GM12878 (cell line): ENCODE data around the gene C14orf119. TPM values are rescaled to one million over a fixed set of nuclear protein-coding genes. Genes with fewer than 3 reads are reported as not detected.

ENCODE experiments used
- ATAC-seq: fragments of 200-7000 bp; cut with Tn5 transposase; 3 replicates; pipeline ENCODE4 v1.9.1; 2020; ENCODE audit warnings: mild to moderate bottlenecking, moderate library complexity
- BruUV-seq: library from RNA; stranded (reverse); fragments of 400-500 nt; replicated peaks from 2 replicates; lab custom pipeline; 2021; lab: Mats Ljungman, UMichigan
- CTCF ChIA-PET: fragments of 300-600 bp; sonication (Branson Sonifier 250); formaldehyde crosslinking; extraction: SDS; loops from one replicate; lab custom pipeline; 2021; ENCODE audit warnings: inconsistent platforms; lab: Yijun Ruan, JAX
- POLR2A ChIA-PET: fragments of 350-600 bp; formaldehyde crosslinking; extraction: SDS; loops from one replicate; lab custom pipeline; 2021; ENCODE audit warnings: inconsistent platforms; lab: Charles Lee
- RAD21 ChIA-PET: fragments of 300-600 bp; sonication (Branson Sonifier 250); formaldehyde crosslinking; loops from one replicate; lab custom pipeline; 2023; ENCODE audit warnings: antibody characterized with exemption; ENCODE audit not compliant: unreplicated experiment; lab: Charles Lee
- SMC1A ChIA-PET: fragments of 300-600 bp; sonication (Branson Sonifier 250); formaldehyde crosslinking; loops from one replicate; lab custom pipeline; 2023; ENCODE audit not compliant: unreplicated experiment, uncharacterized antibody; lab: Charles Lee
- DNase-seq: peaks from one replicate; pipeline ENCODE4 v3.0.0-alpha.2; 2011; ENCODE audit warnings: low read depth, low spot score
- FAIRE-seq: peaks from 3 replicates; lab custom pipeline; 2011; peaks lifted over from hg19 to GRCh38; lab: Jason Lieb, UNC
- H2AFZ ChIP-seq: 2 replicates; pipeline ENCODE4 v1.6.0; 2011; ENCODE audit warnings: low read depth, low read length, control low read depth; ENCODE audit not compliant: control insufficient read depth
- H3K27ac ChIP-seq: 2 replicates; pipeline ENCODE4 v1.5.1; 2011; ENCODE audit warnings: control low read depth; ENCODE audit not compliant: control insufficient read depth, insufficient read depth
- H3K27me3 ChIP-seq, 2 experiments: replicated peaks in 1 of 2; 2 replicates each; pipeline versions ENCODE4 v1.6.0 to v1.6.1; 2011; ENCODE audit warnings: low read length in 1 of 2; ENCODE audit not compliant: control insufficient read depth in 2 of 2, insufficient read depth in 2 of 2
- H3K36me3 ChIP-seq, 2 experiments: 2 replicates each; pipeline ENCODE4 v1.5.1; 2011; ENCODE audit warnings: low read length in 1 of 2; ENCODE audit not compliant: control insufficient read depth in 2 of 2, insufficient read depth in 2 of 2
- H3K4me1 ChIP-seq: 2 replicates; pipeline ENCODE4 v1.6.1; 2011; ENCODE audit warnings: mild to moderate bottlenecking, low read length, moderate library complexity, mixed read lengths; ENCODE audit not compliant: control insufficient read depth, insufficient read depth
- H3K4me2 ChIP-seq: 2 replicates; pipeline ENCODE4 v1.6.0; 2011; ENCODE audit warnings: control low read depth; ENCODE audit not compliant: control insufficient read depth, insufficient read depth
- H3K4me3 ChIP-seq: fragments of 200-600 bp; sonication (generic); 2 replicates; pipeline ENCODE4 v1.5.1; 2016
- H3K79me2 ChIP-seq: 2 replicates; pipeline ENCODE4 v1.6.0; 2011; ENCODE audit warnings: low read length; ENCODE audit not compliant: control insufficient read depth, insufficient read depth
- H3K9ac ChIP-seq: 2 replicates; pipeline ENCODE4 v1.8.0; 2011; ENCODE audit warnings: low read length, control low read depth, mixed read lengths; ENCODE audit not compliant: control insufficient read depth, insufficient read depth
- H3K9me3 ChIP-seq: replicated peaks from 3 replicates; pipeline ENCODE4 v1.5.1; 2011; ENCODE audit warnings: mild to moderate bottlenecking, low read length; ENCODE audit not compliant: control insufficient read depth, insufficient read depth
- H4K20me1 ChIP-seq: 2 replicates; pipeline ENCODE4 v1.6.0; 2011; ENCODE audit not compliant: control insufficient read depth, insufficient read depth
- BACH1 ChIP-seq: fragments of 450-650 bp; IDR thresholded peaks from 2 replicates; pipeline ENCODE4 v1.6.1; 2017; ENCODE audit warnings: mild to moderate bottlenecking, borderline replicate concordance
- BCL3 ChIP-seq: IDR thresholded peaks from 2 replicates; pipeline ENCODE4 v1.6.1; 2011; ENCODE audit warnings: borderline replicate concordance, low read depth, mild to moderate bottlenecking, moderate library complexity, low read length; ENCODE audit not compliant: insufficient read depth, poor library complexity, severe bottlenecking
- CHD4 ChIP-seq: fragments of 200-600 bp; sonication (generic); IDR thresholded peaks from 2 replicates; pipeline ENCODE4 v1.6.1; 2016; ENCODE audit warnings: mild to moderate bottlenecking
- EGR1 ChIP-seq, 2 experiments: IDR thresholded peaks; 1 replicate in 1 of 2; 2 replicates in 1 of 2; pipeline ENCODE4 v1.6.1; 2011 to 2012; ENCODE audit warnings: low read depth in 2 of 2, low read length in 2 of 2, borderline replicate concordance in 1 of 2, mild to moderate bottlenecking in 1 of 2, moderate library complexity in 1 of 2
- ELK1 ChIP-seq: IDR thresholded peaks from 2 replicates; pipeline ENCODE4 v1.6.1; 2012; ENCODE audit warnings: low read depth, low read length, improper control_type of control experiment
- EP300 ChIP-seq, 2 experiments: fragments of 150-350 bp in 1 of 2; IDR thresholded peaks; 2 replicates each; pipeline ENCODE4 v1.6.1; 2011 to 2012; ENCODE audit warnings: low read depth in 2 of 2, low read length in 2 of 2, borderline replicate concordance in 1 of 2, improper control_type of control experiment in 1 of 2, inconsistent platforms in 1 of 2; ENCODE audit not compliant: control insufficient read depth in 1 of 2
- GATAD2B ChIP-seq: fragments of 450-650 bp; conservative IDR thresholded peaks from 2 replicates; pipeline ENCODE4 v1.6.1; 2017; ENCODE audit warnings: low read depth, mild to moderate bottlenecking, moderate library complexity
- HDGF ChIP-seq: fragments of 450-650 bp; IDR thresholded peaks from 2 replicates; pipeline ENCODE4 v1.6.1; 2016; ENCODE audit warnings: antibody characterized with exemption
- IKZF1 ChIP-seq: fragments of 450-650 bp; conservative IDR thresholded peaks from 2 replicates; pipeline ENCODE4 v1.6.1; 2017; ENCODE audit warnings: antibody characterized with exemption, mild to moderate bottlenecking
- JUND ChIP-seq: IDR thresholded peaks from 2 replicates; pipeline ENCODE4 v1.6.1; 2012; ENCODE audit warnings: low read depth, mild to moderate bottlenecking, low read length, improper control_type of control experiment, moderate library complexity
- MEF2A ChIP-seq: IDR thresholded peaks from 2 replicates; pipeline ENCODE4 v1.6.1; 2011; ENCODE audit warnings: low read depth, mild to moderate bottlenecking, low read length, moderate library complexity; ENCODE audit not compliant: insufficient read depth
- NR2C1 ChIP-seq: fragments of 450-650 bp; IDR thresholded peaks from 2 replicates; pipeline ENCODE4 v1.6.1; 2017; ENCODE audit warnings: antibody characterized with exemption, mild to moderate bottlenecking, moderate library complexity
- POLR2AphosphoS5 ChIP-seq: IDR thresholded peaks from 2 replicates; pipeline ENCODE4 v1.6.1; 2011; ENCODE audit warnings: mild to moderate bottlenecking, low read length, inconsistent platforms
- RFX5 ChIP-seq: IDR thresholded peaks from 2 replicates; pipeline ENCODE4 v1.6.1; 2011; ENCODE audit warnings: low read depth, low read length, improper control_type of control experiment
- SMAD5 ChIP-seq: IDR thresholded peaks from 2 replicates; pipeline ENCODE4 v1.6.1; 2016; ENCODE audit warnings: antibody characterized with exemption, low read depth
- SMARCA5 ChIP-seq: fragments of 450-650 bp; IDR thresholded peaks from 2 replicates; pipeline ENCODE4 v1.6.1; 2017; ENCODE audit warnings: mild to moderate bottlenecking
- TBL1XR1 ChIP-seq: IDR thresholded peaks from 2 replicates; pipeline ENCODE4 v1.6.1; 2012; ENCODE audit warnings: low read depth, low read length, improper control_type of control experiment
- ZBED1 ChIP-seq: IDR thresholded peaks from 2 replicates; pipeline ENCODE4 v1.6.1; 2016; ENCODE audit warnings: borderline replicate concordance
- WGBS: methylation state at CpG from one replicate; pipeline ENCODE4 v1.1.6; 2016; ENCODE audit warnings: low lambda C conversion rate; ENCODE audit not compliant: insufficient replicate concordance, insufficient coverage; ENCODE audit errors: missing lambda C conversion rate; 5-methylcytosine and 5-hydroxymethylcytosine counted together
- in situ Hi-C: fragments of 300-500 bp; cut with MboI; formaldehyde crosslinking; loops from 9 replicates; pipeline ENCODE4 v1.14.3; 2018; ENCODE audit warnings: mixed read lengths
- intact Hi-C: fragments of 100-400 bp; cut with micrococcal nuclease; formaldehyde crosslinking; loops from one replicate; pipeline ENCODE4 v1.14.2; 2022; ENCODE audit not compliant: unreplicated experiment
- polyA plus RNA-seq, 11 experiments: library from polyadenylated mRNA; depleted of rRNA in 4 of 11; unstranded in 6 of 11; stranded (reverse) in 5 of 11; fragments of >200 nt; fragmentation: Nextera tagmentation in 4 of 11; fragmentation: Illumina TruSeq in 1 of 11; extraction: Ambion mirVana in 4 of 11; extraction: Trizol in 1 of 11; gene quantifications; 1 replicate in 1 of 11; 2 replicates in 10 of 11; pipeline versions ENCODE4 v1.2.1 to v1.2.3, GENCODE V29; 2011 to 2016; ENCODE audit warnings: inconsistent platforms in 2 of 11, missing spikeins in 2 of 11, low read depth in 1 of 11
- total RNA-seq, 4 experiments: library from RNA; depleted of rRNA in 3 of 4; stranded (reverse); fragments of >200 nt in 3 of 4; fragmentation: Illumina TruSeq in 1 of 4; extraction: Trizol in 1 of 4; gene quantifications; 2 replicates each; pipeline versions ENCODE4 v1.2.1 to v1.2.3, GENCODE V29; 2013 to 2021
- TF ChIP-seq, protein P1 (sequence below): IDR thresholded peaks from 2 replicates; pipeline ENCODE4 v1.6.1; 2012; ENCODE audit warnings: low read depth, low read length, improper control_type of control experiment

C14orf119 gene
- total and polyA plus RNA-seq, 10 of the 15 experiments (the other 5 are each of a cell fraction or from before 2014, with no cell fraction given) = 32.3 to 228 (median 57.6) TPM

GRCh38 chr14:23068789-23069412 lies 26.4 kb upstream of the C14orf119 start (continued):
- TF ChIP-seq RFX5 = no peak
- peak; percentile 93 for TF ChIP-seq SMARCA5
- TF ChIP-seq SMAD5 = 0 out of 2 replicates have a peak, but pooled peaks have one; percentile 34
- no peak for TF ChIP-seq ELK1
- no peak for TF ChIP-seq BACH1
- no peak for TF ChIP-seq CHD4
- TF ChIP-seq NR2C1 = no peak
- 0 out of 2 replicates have a peak, but pooled peaks have one; percentile 61 for TF ChIP-seq HDGF
- 0 out of 2 replicates have a peak, but pooled peaks have one; percentile 35 for TF ChIP-seq GATAD2B

GRCh38 chr14:23069413-23069806 lies 25.9 kb upstream of the C14orf119 start:
- Histone ChIP-seq H3K27me3 (no peaks in the 10 kb centered on the region), H3K9ac (no peak overlapping the region), H3K4me3 (no peak overlapping the region), H2AFZ (no peak overlapping the region), H3K4me1 (peaks cover 11% of the 10 kb centered on the region; the same call in 1 of the 2 replicates), H3K4me2 (no peak overlapping the region), H3K79me2 (peaks cover 36% of the 10 kb centered on the region), H3K9me3 (no peaks in the 10 kb centered on the region), H4K20me1 (peaks cover 9% of the 10 kb centered on the region; the same call in 1 of the 2 replicates), H3K36me3 (peaks cover 14 to 27% of the 10 kb centered on the region in 2 experiments), H3K27ac (no peak overlapping the region)
- peak; percentile 2; the same call in 2 of the 3 replicates for ATAC-seq
- intact Hi-C loops = loop anchor here (2.0 kb wide), 1 partner anchor 117 kb away; no protein-coding TSS in a partner anchor
- ChIA-PET CTCF (interaction anchor here (0.6 to 4.2 kb wide), 63 partner anchors 10 to 509 kb away, joined by 3 to 80 read pairs (median 7); partner anchors contain the start of genes ACIN1, AJUBA, C14orf119 and CDH24), RAD21 (interaction anchor here (1.0 to 1.9 kb wide), 18 partner anchors 11 to 470 kb away, joined by 3 to 27 read pairs (median 5); partner anchors contain the start of genes ACIN1, C14orf119 and HAUS4), SMC1A (interaction anchor here (0.6 to 2.3 kb wide), 26 partner anchors 8 to 1629 kb away, joined by 3 to 23 read pairs (median 6); partner anchors contain the start of genes ACIN1, C14orf119, CDH24 and CEBPE), POLR2A (interaction anchor here (0.6 to 1.8 kb wide), 5 partner anchors 8 to 140 kb away, joined by 4 to 9 read pairs (median 5); partner anchors contain the start of genes ACIN1, C14orf119 and PRMT5)
- no peak for DNase-seq
- no TSS peak for BruUV-seq
- WGBS = 37% methylated on average over 4 of the region's 4 CpGs
- no peak for FAIRE-seq
- in situ Hi-C loops = no loop called here
- TF ChIP-seq BCL3 (no peak), MEF2A (no peak), ZBED1 (no peak), JUND (no peak), EGR1 (IDR thresholded peaks at IDR 0.05; ENCODE audit: borderline replicate concordance in 1 of 2, low read depth in 2 of 2, low read length in 2 of 2) (no peak), IKZF1 (no peak), TBL1XR1 (no peak), EP300 (IDR thresholded peaks at IDR 0.05; ENCODE audit: borderline replicate concordance in 1 of 2, control insufficient read depth in 1 of 2, low read depth in 2 of 2, low read length in 2 of 2) (no peak), POLR2AphosphoS5 (no peak)
- TF ChIP-seq, protein P1, sequence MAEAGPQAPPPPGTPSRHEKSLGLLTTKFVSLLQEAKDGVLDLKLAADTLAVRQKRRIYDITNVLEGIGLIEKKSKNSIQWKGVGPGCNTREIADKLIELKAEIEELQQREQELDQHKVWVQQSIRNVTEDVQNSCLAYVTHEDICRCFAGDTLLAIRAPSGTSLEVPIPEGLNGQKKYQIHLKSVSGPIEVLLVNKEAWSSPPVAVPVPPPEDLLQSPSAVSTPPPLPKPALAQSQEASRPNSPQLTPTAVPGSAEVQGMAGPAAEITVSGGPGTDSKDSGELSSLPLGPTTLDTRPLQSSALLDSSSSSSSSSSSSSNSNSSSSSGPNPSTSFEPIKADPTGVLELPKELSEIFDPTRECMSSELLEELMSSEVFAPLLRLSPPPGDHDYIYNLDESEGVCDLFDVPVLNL = no peak
